ENCODE results near the gene B3GNT5. TPM values are rescaled to one million over a fixed set of nuclear protein-coding genes. Genes with fewer than 3 reads are reported as not detected.

B3GNT5 gene
- polyA plus RNA-seq, 6 donors from 2014 or later, result 0.17 to 0.41 TPM; not detected in 4

- ATAC-seq (ENCODE audit: low read depth in 2 of 2) (no peak), DNase-seq (no peak)
- Mint-ChIP-seq H3K27me3 (peaks cover 22 to 24% (median 24%) of the 10 kb centered on the region in 3 donors), H3K4me3 (no peak overlapping the region), H3K9me3 (no peaks in the 10 kb centered on the region), H3K36me3 (no peaks in the 10 kb centered on the region), H3K27ac (no peak overlapping the region), H3K4me1 (peaks cover 17 to 26% (median 20%) of the 10 kb centered on the region in 3 donors)
Measured at GRCh38 chr3:183261151-183261724, 8.2 kb downstream of the B3GNT5 start.

DNA sequence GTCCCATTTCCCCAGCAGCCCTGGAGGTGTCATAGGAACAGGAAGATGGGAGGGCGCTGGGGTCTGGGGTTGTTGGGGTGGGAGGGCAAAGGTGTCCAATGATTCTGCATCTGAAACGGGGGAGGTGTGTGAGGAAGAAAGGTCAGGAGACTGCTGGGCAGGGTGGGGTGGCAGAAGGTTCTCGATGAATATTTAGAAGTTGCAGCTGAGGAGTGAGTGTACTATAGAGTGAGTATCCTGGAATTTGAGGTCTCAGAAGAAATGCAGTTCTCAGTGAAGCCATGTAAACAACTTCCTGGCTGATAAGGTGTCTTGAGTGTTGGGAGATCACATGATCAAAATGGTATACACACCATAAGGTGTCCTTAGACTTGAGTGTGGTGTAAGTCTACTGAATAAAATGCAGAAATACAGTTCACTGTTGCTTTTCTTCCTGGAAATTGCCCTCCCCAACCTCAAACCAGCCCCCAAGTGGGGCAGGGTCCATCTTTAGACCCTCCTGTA, 9.9 kb downstream of the B3GNT5 start:
- no peaks in the 10 kb centered on the region for H3K9me3 Mint-ChIP-seq
- H3K4me3 Mint-ChIP-seq, result no peak overlapping the region
- H3K27ac Mint-ChIP-seq, result no peak overlapping the region
- H3K27me3 Mint-ChIP-seq, result peaks cover 9 to 18% (median 10%) of the 10 kb centered on the region in 3 donors
- DNase-seq (no peak), ATAC-seq (ENCODE audit: low read depth in 2 of 2) (no peak)
- peaks cover 17 to 24% (median 18%) of the 10 kb centered on the region in 3 donors for H3K4me1 Mint-ChIP-seq
- no peaks in the 10 kb centered on the region for H3K36me3 Mint-ChIP-seq

GRCh38 chr3:183264268-183264667, 11.2 kb downstream of the B3GNT5 start:
- peaks cover 8 to 22% (median 17%) of the 10 kb centered on the region in 3 donors for H3K27me3 Mint-ChIP-seq
- no peaks in the 10 kb centered on the region for H3K36me3 Mint-ChIP-seq
- no peak for ATAC-seq (ENCODE audit: low read depth in 2 of 2)
- H3K4me1 Mint-ChIP-seq, result peaks cover 17 to 19% (median 17%) of the 10 kb centered on the region in 3 donors
- H3K27ac Mint-ChIP-seq, result no peak overlapping the region
- no peak overlapping the region for H3K4me3 Mint-ChIP-seq
- no peaks in the 10 kb centered on the region for H3K9me3 Mint-ChIP-seq
- no peak for DNase-seq

DNA sequence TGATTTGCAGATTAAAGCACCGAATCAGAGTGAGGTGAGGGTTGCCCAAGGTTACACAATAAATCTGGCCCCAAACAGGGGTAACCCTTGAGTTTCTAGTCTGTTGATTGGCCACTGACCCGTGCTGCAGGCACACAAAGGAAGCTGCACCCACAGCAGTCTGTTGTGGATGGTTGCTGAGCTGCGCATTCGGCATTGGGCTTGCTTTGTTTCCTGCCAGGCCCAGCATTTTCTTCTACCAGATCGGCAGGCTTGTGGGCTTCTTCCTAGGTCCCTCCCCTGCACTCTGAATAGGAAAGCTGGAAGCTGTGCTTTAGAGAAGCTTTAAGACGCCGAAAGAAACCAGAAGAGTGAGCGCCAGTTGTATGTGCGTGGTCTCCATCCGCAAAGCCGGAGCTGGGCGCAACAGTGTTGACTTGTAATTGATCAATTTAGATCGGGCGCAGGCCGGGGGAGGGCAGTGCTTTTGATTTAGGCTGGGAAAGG, 12.1 kb downstream of the B3GNT5 start:
- Mint-ChIP-seq H3K36me3 (no peaks in the 10 kb centered on the region), H3K9me3 (no peaks in the 10 kb centered on the region), H3K4me1 (peaks cover 7 to 10% (median 7%) of the 10 kb centered on the region in 3 donors), H3K4me3 (no peak overlapping the region), H3K27ac (no peak overlapping the region), H3K27me3 (peaks cover 8 to 22% (median 15%) of the 10 kb centered on the region in 3 donors)
- no peak for DNase-seq
- peak; percentile 13 to 33 for ATAC-seq (ENCODE audit: low read depth in 2 of 2)

DNA sequence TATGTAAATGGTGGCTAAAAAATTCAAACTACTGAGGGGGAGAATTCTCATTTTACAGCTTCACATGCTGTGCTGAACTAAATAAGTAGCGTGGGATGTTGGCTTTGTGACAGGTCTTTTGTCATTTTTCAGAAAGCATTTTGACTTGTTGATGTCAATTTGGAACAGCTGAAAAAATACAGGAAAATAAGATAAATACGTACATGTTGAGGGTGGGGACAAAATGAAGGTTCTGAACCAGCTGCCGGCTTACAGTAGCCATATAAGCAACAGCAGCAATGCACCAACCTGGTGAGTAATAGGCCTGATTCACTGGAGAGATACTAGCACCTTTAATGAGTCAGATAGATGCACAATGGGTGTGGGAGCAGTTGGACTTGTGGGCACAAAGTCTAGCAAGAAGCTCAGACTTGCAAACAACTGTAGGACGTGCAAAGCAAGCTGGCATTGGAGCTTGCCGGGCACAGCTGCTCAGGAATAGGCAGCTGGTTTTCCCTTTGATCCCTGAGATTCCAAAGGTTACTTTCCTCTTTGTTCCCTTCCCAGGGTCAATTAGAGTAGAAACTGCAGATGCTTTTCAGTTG, 12.9 kb downstream of the B3GNT5 start:
- Mint-ChIP-seq H3K27ac (no peak overlapping the region), H3K4me3 (no peak overlapping the region), H3K9me3 (no peaks in the 10 kb centered on the region), H3K4me1 (peaks cover under 1 to 4% (median under 1%) of the 10 kb centered on the region in 3 donors), H3K36me3 (no peaks in the 10 kb centered on the region), H3K27me3 (peaks cover 8 to 22% (median 14%) of the 10 kb centered on the region in 3 donors)
- ATAC-seq (ENCODE audit: low read depth in 2 of 2) (no peak), DNase-seq (no peak)

DNA sequence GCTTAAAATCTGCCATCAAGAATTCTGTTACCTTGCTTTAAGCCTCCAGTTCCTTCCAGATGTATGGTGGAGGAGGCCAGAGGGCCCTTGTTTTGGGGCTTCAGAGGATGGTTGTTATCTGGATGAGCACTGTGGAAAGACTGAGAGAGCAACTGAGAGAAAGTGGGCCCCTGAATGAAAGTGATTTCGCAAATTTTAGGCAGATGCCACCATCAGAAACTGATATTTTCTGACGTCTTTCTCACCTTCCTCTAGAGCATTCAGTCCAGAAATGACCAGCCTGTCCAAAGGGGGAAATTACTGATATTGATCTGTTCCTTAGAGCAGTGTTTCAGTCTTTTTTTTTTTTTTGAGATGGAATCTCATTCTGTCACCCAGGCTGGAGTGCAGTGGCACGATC, 13.4 kb downstream of the B3GNT5 start:
- no peak for ATAC-seq (ENCODE audit: low read depth in 2 of 2)
- Mint-ChIP-seq H3K27ac (no peak overlapping the region), H3K9me3 (no peaks in the 10 kb centered on the region), H3K36me3 (no peaks in the 10 kb centered on the region), H3K4me3 (no peak overlapping the region), H3K4me1 (peaks cover 0 to 4% (median 0%) of the 10 kb centered on the region in 3 donors), H3K27me3 (peaks cover 8 to 22% (median 19%) of the 10 kb centered on the region in 3 donors)
- no peak for DNase-seq

- no peak for ATAC-seq (ENCODE audit: low read depth in 2 of 2)
- peaks cover 8 to 22% (median 19%) of the 10 kb centered on the region in 3 donors for H3K27me3 Mint-ChIP-seq
- H3K4me1 Mint-ChIP-seq, result peaks cover 0 to 4% (median 0%) of the 10 kb centered on the region in 3 donors
- H3K9me3 Mint-ChIP-seq, result no peaks in the 10 kb centered on the region
- no peaks in the 10 kb centered on the region for H3K36me3 Mint-ChIP-seq
- no peak overlapping the region for H3K4me3 Mint-ChIP-seq
- DNase-seq, result no peak
- no peak overlapping the region for H3K27ac Mint-ChIP-seq
Measured at GRCh38 chr3:183267140-183267539, 14.1 kb downstream of the B3GNT5 start.

GRCh38 chr3:183268366-183268765, 15.3 kb downstream of the B3GNT5 start:
- no peak overlapping the region for H3K4me3 Mint-ChIP-seq
- H3K27ac Mint-ChIP-seq, result no peak overlapping the region
- ATAC-seq (ENCODE audit: low read depth in 2 of 2), result no peak
- DNase-seq, result no peak
- H3K4me1 Mint-ChIP-seq, result no peaks in the 10 kb centered on the region
- no peaks in the 10 kb centered on the region for H3K36me3 Mint-ChIP-seq
- no peaks in the 10 kb centered on the region for H3K9me3 Mint-ChIP-seq
- peaks cover 8 to 19% (median 14%) of the 10 kb centered on the region in 3 donors for H3K27me3 Mint-ChIP-seq

GRCh38 chr3:183269345-183269744, 16.3 kb downstream of the B3GNT5 start:
- H3K9me3 Mint-ChIP-seq, result no peaks in the 10 kb centered on the region
- DNase-seq, result no peak
- H3K36me3 Mint-ChIP-seq, result no peaks in the 10 kb centered on the region
- H3K4me3 Mint-ChIP-seq, result no peak overlapping the region
- peak overlapping the region in 1 of 6 donors; percentile 24 for H3K27ac Mint-ChIP-seq
- H3K27me3 Mint-ChIP-seq, result peaks cover 10 to 19% (median 15%) of the 10 kb centered on the region in 3 donors
- H3K4me1 Mint-ChIP-seq, result no peaks in the 10 kb centered on the region
- no peak for ATAC-seq (ENCODE audit: low read depth in 2 of 2)

DNA sequence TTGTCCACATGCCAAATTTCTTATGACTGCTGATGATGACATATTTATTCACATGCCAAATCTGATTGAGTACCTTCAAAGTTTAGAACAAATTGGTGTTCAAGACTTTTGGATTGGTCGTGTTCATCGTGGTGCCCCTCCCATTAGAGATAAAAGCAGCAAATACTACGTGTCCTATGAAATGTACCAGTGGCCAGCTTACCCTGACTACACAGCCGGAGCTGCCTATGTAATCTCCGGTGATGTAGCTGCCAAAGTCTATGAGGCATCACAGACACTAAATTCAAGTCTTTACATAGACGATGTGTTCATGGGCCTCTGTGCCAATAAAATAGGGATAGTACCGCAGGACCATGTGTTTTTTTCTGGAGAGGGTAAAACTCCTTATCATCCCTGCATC, 17.3 kb downstream of the B3GNT5 start:
- no peaks in the 10 kb centered on the region for H3K4me1 Mint-ChIP-seq
- H3K27ac Mint-ChIP-seq, result no peak overlapping the region
- DNase-seq, result no peak
- no peak overlapping the region for H3K4me3 Mint-ChIP-seq
- no peak for ATAC-seq (ENCODE audit: low read depth in 2 of 2)
- no peaks in the 10 kb centered on the region for H3K36me3 Mint-ChIP-seq
- no peaks in the 10 kb centered on the region for H3K9me3 Mint-ChIP-seq
- peaks cover 17 to 25% (median 24%) of the 10 kb centered on the region in 3 donors for H3K27me3 Mint-ChIP-seq

- Mint-ChIP-seq H3K27me3 (peaks cover 21 to 24% (median 24%) of the 10 kb centered on the region in 3 donors), H3K4me3 (no peak overlapping the region), H3K27ac (no peak overlapping the region), H3K9me3 (no peaks in the 10 kb centered on the region), H3K4me1 (no peaks in the 10 kb centered on the region), H3K36me3 (no peaks in the 10 kb centered on the region)
- ATAC-seq (ENCODE audit: low read depth in 2 of 2), result no peak
- no peak for DNase-seq
Measured at GRCh38 chr3:183272142-183272541, 19.1 kb downstream of the B3GNT5 start.

- no peak overlapping the region for H3K27ac Mint-ChIP-seq
- no peak for ATAC-seq (ENCODE audit: low read depth in 2 of 2)
- no peak overlapping the region for H3K4me3 Mint-ChIP-seq
- peaks cover 18 to 23% (median 20%) of the 10 kb centered on the region in 3 donors for H3K27me3 Mint-ChIP-seq
- no peaks in the 10 kb centered on the region for H3K4me1 Mint-ChIP-seq
- no peaks in the 10 kb centered on the region for H3K9me3 Mint-ChIP-seq
- no peaks in the 10 kb centered on the region for H3K36me3 Mint-ChIP-seq
- DNase-seq, result no peak
Measured at GRCh38 chr3:183272791-183273190, 19.7 kb downstream of the B3GNT5 start.

DNA sequence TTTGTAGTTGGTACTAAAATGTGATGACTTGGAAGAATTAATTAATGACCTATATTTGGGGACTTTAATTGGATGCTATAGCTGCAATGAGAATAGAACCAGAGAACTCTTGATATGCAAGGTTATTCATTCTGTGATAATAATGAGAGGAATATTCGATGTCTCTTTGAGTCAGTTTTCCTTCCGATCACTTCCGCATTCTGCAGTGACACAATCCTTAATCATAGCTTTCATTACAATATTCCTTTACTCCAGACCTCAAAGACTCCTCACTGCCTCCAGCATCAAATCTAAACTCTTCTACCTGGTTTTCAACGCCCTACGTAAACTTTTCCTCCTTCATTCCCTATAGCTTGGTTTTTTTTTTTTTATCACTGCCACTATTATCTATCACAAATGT, 21.6 kb downstream of the B3GNT5 start:
- Mint-ChIP-seq H3K27ac (no peak overlapping the region), H3K4me1 (no peaks in the 10 kb centered on the region), H3K36me3 (no peaks in the 10 kb centered on the region), H3K27me3 (peaks cover 11 to 19% (median 13%) of the 10 kb centered on the region in 3 donors), H3K9me3 (no peaks in the 10 kb centered on the region), H3K4me3 (no peak overlapping the region)
- DNase-seq (no peak), ATAC-seq (ENCODE audit: low read depth in 2 of 2) (no peak)

DNA sequence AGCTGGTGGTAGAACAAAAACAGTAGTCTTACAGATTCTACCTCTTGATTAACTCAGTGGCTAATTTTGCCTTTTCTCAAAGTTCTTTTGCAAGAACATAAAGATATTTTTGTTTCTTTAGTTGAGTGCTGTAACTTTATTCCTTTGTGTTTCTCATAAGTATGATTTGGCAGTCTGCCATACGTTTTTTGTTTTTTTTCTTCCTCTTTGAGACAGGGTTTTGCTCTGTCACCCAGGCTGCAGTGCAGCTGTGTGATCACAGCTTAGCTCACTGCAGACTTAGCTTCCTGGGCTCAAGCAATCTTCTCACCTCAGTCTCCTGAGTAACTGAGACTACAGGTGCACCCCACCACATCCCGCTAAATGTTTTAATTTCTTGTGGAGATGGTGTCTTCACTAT, 22.4 kb downstream of the B3GNT5 start:
- no peak for DNase-seq
- Mint-ChIP-seq H3K4me3 (no peak overlapping the region), H3K27me3 (peaks cover 11 to 15% (median 13%) of the 10 kb centered on the region in 3 donors), H3K4me1 (no peaks in the 10 kb centered on the region), H3K27ac (no peak overlapping the region), H3K36me3 (no peaks in the 10 kb centered on the region), H3K9me3 (no peaks in the 10 kb centered on the region)
- ATAC-seq (ENCODE audit: low read depth in 2 of 2), result peak; percentile 30 to 45
